H1 (cell line): ENCODE results near the gene TRMT61A. TPM values are rescaled to one million over a fixed set of nuclear protein-coding genes. Genes with fewer than 3 reads are reported as not detected.

Experiments used
- CTCF ChIA-PET: fragments of 300-600 bp; sonication (Branson Sonifier 250); formaldehyde crosslinking; loops from one replicate; lab custom pipeline; 2021; ENCODE audit not compliant: partially characterized antibody; lab: Charles Lee
- POLR2A ChIA-PET: fragments of 300-600 bp; sonication (Branson Sonifier 250); formaldehyde crosslinking; loops from one replicate; lab custom pipeline; 2021; ENCODE audit warnings: inconsistent platforms; ENCODE audit not compliant: partially characterized antibody; lab: Charles Lee
- DNase-seq, 2 experiments: peaks; one replicate each; pipeline versions ENCODE4 v3.0.0 to v3.0.0-alpha.2; 2010 to 2022; ENCODE audit warnings: low spot score in 2 of 2, low read depth in 1 of 2, mixed read lengths in 1 of 2
- FAIRE-seq: peaks from 2 replicates; lab custom pipeline; 2011; peaks lifted over from hg19 to GRCh38; lab: Jason Lieb, UNC
- H2AFZ ChIP-seq: 2 replicates; pipeline ENCODE4 v1.8.1; 2012; ENCODE audit warnings: low read length, inconsistent platforms
- H2AK5ac ChIP-seq: 2 replicates; pipeline ENCODE4 v1.6.1; 2013; ENCODE audit warnings: low read depth, low read length
- H2BK120ac ChIP-seq: replicated peaks from 2 replicates; pipeline ENCODE3; 2013; ENCODE audit warnings: low read depth, low read length, inconsistent platforms
- H2BK12ac ChIP-seq: 2 replicates; pipeline ENCODE4 v1.6.1; 2013; ENCODE audit warnings: low read depth, low read length
- H2BK15ac ChIP-seq: 2 replicates; pipeline ENCODE4 v1.6.1; 2013; ENCODE audit warnings: low read length
- H2BK20ac ChIP-seq: 2 replicates; pipeline ENCODE4 v1.6.1; 2013; ENCODE audit warnings: low read length
- H2BK5ac ChIP-seq: 2 replicates; pipeline ENCODE4 v1.6.1; 2013; ENCODE audit warnings: low read depth, low read length
- H3K14ac ChIP-seq: 2 replicates; pipeline ENCODE4 v1.6.1; 2013; ENCODE audit warnings: inconsistent platforms; ENCODE audit not compliant: insufficient read length
- H3K18ac ChIP-seq: 2 replicates; pipeline ENCODE4 v1.6.1; 2013; ENCODE audit warnings: low read length; ENCODE audit errors: extremely low read depth
- H3K23ac ChIP-seq: 2 replicates; pipeline ENCODE4 v1.6.1; 2013; ENCODE audit warnings: inconsistent platforms; ENCODE audit not compliant: insufficient read length
- H3K23me2 ChIP-seq: 2 replicates; pipeline ENCODE4 v1.6.1; 2013; ENCODE audit warnings: low read depth, low read length
- H3K27ac ChIP-seq: 2 replicates; pipeline ENCODE4 v1.6.1; 2011; ENCODE audit warnings: low read depth, low read length, inconsistent platforms
- H3K27me3 ChIP-seq, 4 experiments: replicated peaks in 1 of 4; 1 replicate in 1 of 4; 2 replicates in 3 of 4; pipeline versions ENCODE4 v1.6.1 to v1.8.1; 2011 to 2013; ENCODE audit warnings: low read length in 3 of 4, mild to moderate bottlenecking in 3 of 4, inconsistent platforms in 2 of 4, mixed read lengths in 2 of 4, moderate library complexity in 1 of 4; ENCODE audit not compliant: control insufficient read depth in 3 of 4, insufficient read depth in 3 of 4; ENCODE audit errors: extremely low read depth in 1 of 4
- H3K36me3 ChIP-seq, 4 experiments: 2 replicates each; pipeline versions ENCODE4 v1.6.1 to v1.8.1; 2011 to 2013; ENCODE audit warnings: mild to moderate bottlenecking in 4 of 4, low read length in 3 of 4, moderate library complexity in 2 of 4, control low read depth in 1 of 4, inconsistent platforms in 1 of 4; ENCODE audit not compliant: insufficient read depth in 4 of 4, control insufficient read depth in 2 of 4
- H3K4ac ChIP-seq: replicated peaks from 2 replicates; pipeline ENCODE3; 2013; ENCODE audit warnings: low read length, low read depth, mixed read lengths, inconsistent platforms; ENCODE audit not compliant: insufficient read length
- H3K4me1 ChIP-seq, 4 experiments: replicated peaks in 1 of 4; 1 replicate in 1 of 4; 2 replicates in 3 of 4; pipeline versions ENCODE4 v1.6.1 to v1.8.1; 2011 to 2013; ENCODE audit warnings: low read length in 3 of 4, inconsistent platforms in 2 of 4, mixed read lengths in 1 of 4; ENCODE audit not compliant: insufficient read depth in 4 of 4, control insufficient read depth in 3 of 4
- H3K4me2 ChIP-seq, 2 experiments: 2 replicates each; pipeline versions ENCODE4 v1.6.1 to v1.8.1; 2011 to 2013; ENCODE audit warnings: low read depth in 2 of 2, low read length in 2 of 2, control low read depth in 1 of 2, inconsistent platforms in 1 of 2, mild to moderate bottlenecking in 1 of 2; ENCODE audit not compliant: insufficient read depth in 1 of 2
- H3K4me3 ChIP-seq, 4 experiments: fragments of 200-600, 300-600 bp in 1 of 4; sonication (generic), shearing (Covaris generic), sonication (Bioruptor Twin) in 1 of 4; 2 replicates each; pipeline versions ENCODE4 v1.5.1 to v1.8.1; 2011 to 2016; ENCODE audit warnings: low read length in 4 of 4, low read depth in 3 of 4, control low read depth in 2 of 4, inconsistent platforms in 2 of 4, mild to moderate bottlenecking in 2 of 4, mixed read lengths in 1 of 4, moderate library complexity in 1 of 4; ENCODE audit not compliant: insufficient read depth in 2 of 4; ENCODE audit errors: extremely low read depth in 1 of 4
- H3K56ac ChIP-seq: replicated peaks from 2 replicates; pipeline ENCODE3; 2013; ENCODE audit warnings: low read depth, mild to moderate bottlenecking, mixed read lengths, low read length, inconsistent platforms; ENCODE audit not compliant: insufficient read length
- H3K79me1 ChIP-seq: 2 replicates; pipeline ENCODE4 v1.6.1; 2013; ENCODE audit warnings: low read depth, low read length, control low read depth
- H3K79me2 ChIP-seq, 2 experiments: 2 replicates each; pipeline versions ENCODE4 v1.6.1 to v1.8.1; 2012 to 2013; ENCODE audit warnings: low read length in 2 of 2, mild to moderate bottlenecking in 2 of 2, inconsistent platforms in 1 of 2; ENCODE audit not compliant: insufficient read depth in 2 of 2, control insufficient read depth in 1 of 2
- H3K9ac ChIP-seq, 4 experiments: replicated peaks in 1 of 4; 1 replicate in 1 of 4; 2 replicates in 3 of 4; pipeline versions ENCODE4 v1.6.1 to v1.8.1; 2011 to 2013; ENCODE audit warnings: low read depth in 3 of 4, low read length in 3 of 4, control low read depth in 2 of 4, mild to moderate bottlenecking in 2 of 4, moderate library complexity in 2 of 4, inconsistent platforms in 1 of 4; ENCODE audit errors: extremely low read depth in 1 of 4
- H3K9me3 ChIP-seq, 2 experiments: 2 replicates each; pipeline versions ENCODE4 v1.6.1 to v1.8.1; 2012 to 2013; ENCODE audit warnings: mild to moderate bottlenecking in 2 of 2, moderate library complexity in 2 of 2, control low read depth in 1 of 2, inconsistent platforms in 1 of 2, low read depth in 1 of 2, low read length in 1 of 2, mixed read lengths in 1 of 2; ENCODE audit not compliant: insufficient read depth in 2 of 2
- H4K20me1 ChIP-seq, 2 experiments: replicated peaks in 1 of 2; 2 replicates each; pipeline versions ENCODE3 to v1.8.1; 2011 to 2013; ENCODE audit warnings: inconsistent platforms in 2 of 2, low read length in 2 of 2, mild to moderate bottlenecking in 1 of 2; ENCODE audit not compliant: insufficient read depth in 2 of 2, control insufficient read depth in 1 of 2
- H4K5ac ChIP-seq: 2 replicates; pipeline ENCODE4 v1.6.1; 2013; ENCODE audit warnings: low read length, low read depth, mixed read lengths, inconsistent platforms; ENCODE audit not compliant: insufficient read length
- H4K8ac ChIP-seq: 2 replicates; pipeline ENCODE4 v1.8.0; 2013; ENCODE audit warnings: mild to moderate bottlenecking, moderate library complexity, low read length, inconsistent platforms; ENCODE audit not compliant: insufficient read depth; ENCODE audit errors: extremely low read depth
- H4K91ac ChIP-seq: replicated peaks from 2 replicates; pipeline ENCODE3; 2013; ENCODE audit warnings: low read length, mixed read lengths, inconsistent platforms; ENCODE audit not compliant: insufficient read length
- BACH1 ChIP-seq: IDR thresholded peaks from 2 replicates; pipeline ENCODE4 v1.6.1; 2012; ENCODE audit warnings: low read length, improper control_type of control experiment
- CREB1 ChIP-seq: IDR thresholded peaks from 2 replicates; pipeline ENCODE4 v1.6.1; 2012; ENCODE audit warnings: inconsistent platforms
- HDAC6 ChIP-seq: IDR thresholded peaks from one replicate; pipeline ENCODE4 v1.7.1; 2012; ENCODE audit warnings: low read depth, mild to moderate bottlenecking, inconsistent platforms, low read length, moderate library complexity
- MAFK ChIP-seq: IDR thresholded peaks from 2 replicates; pipeline ENCODE4 v1.6.1; 2012; ENCODE audit warnings: low read depth, mild to moderate bottlenecking, improper control_type of control experiment, low read length
- POLR2A ChIP-seq, 2 experiments: IDR thresholded peaks; 1 replicate in 1 of 2; 2 replicates in 1 of 2; pipeline ENCODE4 v1.6.1; 2011; ENCODE audit warnings: low read depth in 2 of 2, low read length in 2 of 2, mild to moderate bottlenecking in 2 of 2; ENCODE audit errors: control extremely low read depth in 1 of 2
- POLR2AphosphoS5 ChIP-seq: IDR thresholded peaks from 2 replicates; pipeline ENCODE4 v1.6.1; 2011; ENCODE audit warnings: low read depth, low read length
- RAD21 ChIP-seq, 2 experiments: IDR thresholded peaks in 1 of 2; conservative IDR thresholded peaks in 1 of 2; 2 replicates each; pipeline ENCODE4 v1.6.1; 2011; ENCODE audit warnings: low read depth in 2 of 2, low read length in 2 of 2, improper control_type of control experiment in 1 of 2, inconsistent platforms in 1 of 2, mild to moderate bottlenecking in 1 of 2, moderate library complexity in 1 of 2
- RFX5 ChIP-seq: IDR thresholded peaks from 2 replicates; pipeline ENCODE4 v1.6.1; 2011; ENCODE audit warnings: low read depth, low read length, improper control_type of control experiment, borderline replicate concordance
- SIRT6 ChIP-seq: IDR thresholded peaks from one replicate; pipeline ENCODE4 v1.7.1; 2012; ENCODE audit warnings: low read length, inconsistent platforms
- SP1 ChIP-seq: IDR thresholded peaks from 2 replicates; pipeline ENCODE4 v1.6.1; 2011; ENCODE audit warnings: low read depth, low read length
- WGBS, 2 experiments: shearing (Covaris generic) in 1 of 2; methylation state at CpG; one replicate each; pipeline versions ENCODE4 v1.1.6 to v1.1.7; 2013 to 2015; ENCODE audit warnings: low lambda C conversion rate in 2 of 2, mixed read lengths in 2 of 2, inconsistent platforms in 1 of 2, low coverage in 1 of 2, missing lambda C conversion rate in 1 of 2; ENCODE audit not compliant: insufficient replicate concordance in 2 of 2, insufficient coverage in 1 of 2, insufficient read length in 1 of 2; ENCODE audit errors: extremely low coverage in 1 of 2, missing lambda C conversion rate in 1 of 2; 5-methylcytosine and 5-hydroxymethylcytosine counted together
- polyA plus RNA-seq, 7 experiments: library from polyadenylated mRNA; depleted of rRNA in 3 of 7; stranded (reverse) in 5 of 7; unstranded in 2 of 7; fragments of >200 nt in 5 of 7; fragments of 200-250 nt in 2 of 7; gene quantifications; 1 replicate in 5 of 7; 2 replicates in 1 of 7; 4 replicates in 1 of 7; pipeline versions ENCODE4 v1.2.1 to v1.2.3, GENCODE V29; 2011 to 2013; ENCODE audit warnings: missing spikeins in 2 of 7, mixed read lengths in 2 of 7
- total RNA-seq: library from RNA; stranded (reverse); fragmentation: NEBNext Ultra II Directional; extraction: Animal tissue kit (Norgen Biotek cat#: 25700); gene quantifications from 2 replicates; pipeline ENCODE4 v1.2.1, GENCODE V29; 2021
- TF ChIP-seq, protein P1 (sequence below): IDR thresholded peaks from 2 replicates; pipeline ENCODE4 v1.6.1; 2012; ENCODE audit warnings: inconsistent platforms

The TRMT61A gene
- total and polyA plus RNA-seq, 2 of the 8 experiments (the other 6 are each of a cell fraction or from before 2014, with no cell fraction given), result 15.8 to 19.0 TPM

DNA sequence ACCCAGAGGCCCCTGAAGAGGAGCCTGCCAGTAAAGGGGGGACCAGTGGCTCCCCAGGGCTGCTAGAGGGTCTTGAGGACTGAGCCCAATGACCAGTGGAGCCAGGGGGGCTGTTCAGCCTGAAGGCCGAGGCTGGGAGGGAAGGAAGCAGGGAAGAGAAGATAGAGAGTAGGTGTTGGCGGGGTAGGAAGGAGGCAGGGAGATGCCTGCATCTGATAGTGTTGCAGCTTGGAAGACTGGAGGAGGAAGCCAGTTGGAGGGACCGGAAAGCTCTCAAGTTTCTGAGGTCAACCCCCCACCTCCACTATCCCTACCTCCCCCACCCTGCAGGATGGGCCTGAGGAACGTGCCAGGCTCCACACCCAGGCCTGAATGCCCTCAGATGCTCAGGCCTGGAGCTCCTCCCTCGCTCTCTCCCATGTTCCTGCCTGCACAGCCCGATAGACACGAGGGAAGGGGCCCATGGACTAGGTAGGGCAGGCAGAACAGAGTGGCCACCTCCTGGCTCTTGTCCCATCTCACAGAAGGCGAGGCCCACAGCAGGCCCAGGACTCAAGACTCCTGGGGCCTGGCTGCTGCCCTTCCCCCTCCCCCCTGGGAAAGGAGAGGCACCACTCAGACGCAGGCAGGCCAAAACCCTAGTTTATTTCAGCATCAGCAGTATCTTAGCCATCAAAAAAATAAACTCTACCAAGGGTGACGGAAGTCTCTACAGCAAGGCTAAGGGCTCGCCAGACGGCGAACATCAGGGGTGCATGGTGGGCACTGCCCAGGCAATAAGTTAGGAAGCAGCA is 9.8 kb upstream of the TRMT61A start:
- Histone ChIP-seq H3K9me3 (no peaks in the 10 kb centered on the region), H3K9ac (no peak overlapping the region), H2BK20ac (no peak overlapping the region), H4K5ac (no peak overlapping the region), H4K8ac (peak overlapping the region; percentile 28), H3K27me3 (peaks cover 3 to 11% (median 11%) of the 10 kb centered on the region in 4 experiments), H3K4me2 (peak overlapping the region in 1 of 2 experiments; percentile 37; a peak in 3 of 4 replicates), H3K4me3 (no peak overlapping the region), H2BK15ac (no peak overlapping the region), H3K14ac (no peak overlapping the region), H3K36me3 (peaks cover 8 to 23% (median 17%) of the 10 kb centered on the region in 4 experiments; a peak in 7 of 8 replicates), H3K79me2 (peaks cover 0 to 2% of the 10 kb centered on the region in 2 experiments; a peak in 1 of 4 replicates), H4K20me1 (peaks cover 10 to 21% of the 10 kb centered on the region in 2 experiments), H3K23ac (no peak overlapping the region), H4K91ac (no peak overlapping the region), H2AK5ac (no peak overlapping the region), H3K23me2 (peaks cover 14% of the 10 kb centered on the region; the same call in 1 of the 2 replicates), H2BK120ac (no peak overlapping the region), H3K4me1 (peaks cover 0 to 28% (median 19%) of the 10 kb centered on the region in 4 experiments; a peak in 6 of 7 replicates), H3K27ac (no peak overlapping the region), H2AFZ (no peak overlapping the region), H3K18ac (no peak overlapping the region; the same call in 1 of the 2 replicates), H2BK5ac (0 out of 2 replicates have a peak overlapping the region, but pooled peaks have one; percentile 27), H3K79me1 (no peaks in the 10 kb centered on the region; the same call in 1 of the 2 replicates), H3K4ac (no peak overlapping the region)
- ChIA-PET CTCF (interaction anchor here (0.6 to 31.3 kb wide), 14 partner anchors 9 to 194 kb away, joined by 3 to 921 read pairs (median 4); partner anchors contain the start of genes BAG5 and TRMT61A), POLR2A (interaction anchor here (0.5 to 12.6 kb wide), 11 partner anchors 9 to 270 kb away, joined by 3 to 844 read pairs (median 3); partner anchors contain the start of genes BAG5, COA8 and TRMT61A)
- FAIRE-seq, result no peak
- peak; percentile 61 for TF ChIP-seq SIRT6
- no peak for TF ChIP-seq BACH1
- TF ChIP-seq CREB1, result 0 out of 2 replicates have a peak, but pooled peaks have one; percentile 15
- TF ChIP-seq, protein P1, sequence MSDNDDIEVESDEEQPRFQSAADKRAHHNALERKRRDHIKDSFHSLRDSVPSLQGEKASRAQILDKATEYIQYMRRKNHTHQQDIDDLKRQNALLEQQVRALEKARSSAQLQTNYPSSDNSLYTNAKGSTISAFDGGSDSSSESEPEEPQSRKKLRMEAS, result no peak
- TF ChIP-seq SP1, result peak; percentile 41; the same call in 1 of the 2 replicates
- TF ChIP-seq POLR2A (IDR thresholded peaks at IDR 0.05; ENCODE audit: control extremely low read depth in 1 of 2, low read depth in 2 of 2, low read length in 2 of 2), result no peak; a peak in 2 of 3 replicates
- TF ChIP-seq RAD21 (IDR thresholded peaks at IDR 0.05 in 1 of 2, conservative IDR thresholded peaks at IDR 0.05 in 1 of 2; ENCODE audit: low read depth in 2 of 2, low read length in 2 of 2), result no peak
- TF ChIP-seq HDAC6, result no peak
- no peak for TF ChIP-seq MAFK
- TF ChIP-seq RFX5, result no peak
- TF ChIP-seq POLR2AphosphoS5, result peak; percentile 88
- TF ChIP-seq, all 59 proteins: peak for 4
- WGBS, 2 experiments, result 76% methylated on average over 13 of the region's 13 CpGs; no CpG with 5 or more reads in 1 of the 2 experiments
- no peak for DNase-seq
- Histone ChIP-seq H3K56ac (no peak overlapping the region), H2BK12ac (no peak overlapping the region)
